OCI-LY1 (cell line): ENCODE data around the gene EOLA1.
"Not testable (repeated sequence)": the region's sequence is repeated elsewhere in the genome, so short reads cannot be mapped to it uniquely, and the experiment has no call there.

Experiments
- EZH2 ChIP-seq: fragments of 200-600 bp; sonication (generic), shearing (Covaris generic); IDR thresholded peaks from 2 replicates; pipeline ENCODE4 v1.8.0; 2017; ENCODE audit warnings: borderline replicate concordance, mixed run types, mild to moderate bottlenecking, antibody characterized with exemption, low read length, moderate library complexity, mixed read lengths
- TF ChIP-seq, protein P1 (sequence below): fragments of 200-600 bp; sonication (generic), shearing (Covaris generic); IDR thresholded peaks from 2 replicates; pipeline ENCODE4 v1.5.1; 2017; ENCODE audit warnings: mild to moderate bottlenecking, antibody characterized with exemption, low read length, moderate library complexity, mixed read lengths

- not testable (repeated sequence) for TF ChIP-seq EZH2
- TF ChIP-seq, protein P1, sequence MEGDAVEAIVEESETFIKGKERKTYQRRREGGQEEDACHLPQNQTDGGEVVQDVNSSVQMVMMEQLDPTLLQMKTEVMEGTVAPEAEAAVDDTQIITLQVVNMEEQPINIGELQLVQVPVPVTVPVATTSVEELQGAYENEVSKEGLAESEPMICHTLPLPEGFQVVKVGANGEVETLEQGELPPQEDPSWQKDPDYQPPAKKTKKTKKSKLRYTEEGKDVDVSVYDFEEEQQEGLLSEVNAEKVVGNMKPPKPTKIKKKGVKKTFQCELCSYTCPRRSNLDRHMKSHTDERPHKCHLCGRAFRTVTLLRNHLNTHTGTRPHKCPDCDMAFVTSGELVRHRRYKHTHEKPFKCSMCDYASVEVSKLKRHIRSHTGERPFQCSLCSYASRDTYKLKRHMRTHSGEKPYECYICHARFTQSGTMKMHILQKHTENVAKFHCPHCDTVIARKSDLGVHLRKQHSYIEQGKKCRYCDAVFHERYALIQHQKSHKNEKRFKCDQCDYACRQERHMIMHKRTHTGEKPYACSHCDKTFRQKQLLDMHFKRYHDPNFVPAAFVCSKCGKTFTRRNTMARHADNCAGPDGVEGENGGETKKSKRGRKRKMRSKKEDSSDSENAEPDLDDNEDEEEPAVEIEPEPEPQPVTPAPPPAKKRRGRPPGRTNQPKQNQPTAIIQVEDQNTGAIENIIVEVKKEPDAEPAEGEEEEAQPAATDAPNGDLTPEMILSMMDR: not testable (repeated sequence)
Observed at GRCh38 chrX:149551245-149551938, 10.6 kb downstream of the EOLA1 start.
